ENCODE data around the gene FGD6.
"Not testable (repeated sequence)": the region's sequence is repeated elsewhere in the genome, so short reads cannot be mapped to it uniquely, and the experiment has no call there.

The FGD6 gene

GRCh38 chr12:95142431-95143151 is 74.7 kb downstream of the FGD6 start:
- Histone ChIP-seq H2AFZ (ENCODE audit: low read depth, low read length) (no peak overlapping the region), H3K36me3 (ENCODE audit: insufficient read depth, low read length) (peaks cover 8% of the 10 kb centered on the region)

GRCh38 chr12:95141310-95141709 is 76.0 kb downstream of the FGD6 start:
- Histone ChIP-seq H3K36me3 (ENCODE audit: insufficient read depth, low read length) (peaks cover 15% of the 10 kb centered on the region), H3K9me3 (ENCODE audit: low read length) (no peaks in the 10 kb centered on the region), H3K4me3 (ENCODE audit: low read length) (no peak overlapping the region), H2AFZ (ENCODE audit: low read depth, low read length) (no peak overlapping the region), H3K4me1 (ENCODE audit: insufficient read depth, low read length) (peaks cover 14% of the 10 kb centered on the region), H3K27me3 (ENCODE audit: insufficient read depth, low read length) (no peaks in the 10 kb centered on the region)

More at GRCh38 chr12:95142431-95143151, 74.7 kb downstream of the FGD6 start:
- H3K4me3 ChIP-seq (ENCODE audit: low read length): no peak overlapping the region
- H3K27me3 ChIP-seq (ENCODE audit: insufficient read depth, low read length): no peaks in the 10 kb centered on the region
- H3K4me1 ChIP-seq (ENCODE audit: insufficient read depth, low read length): peaks cover 24% of the 10 kb centered on the region
- H3K9me3 ChIP-seq (ENCODE audit: low read length): no peaks in the 10 kb centered on the region

GRCh38 chr12:95138031-95138430 is 79.2 kb downstream of the FGD6 start:
- not testable (repeated sequence) for H2AFZ ChIP-seq (ENCODE audit: low read depth, low read length); H3K9me3 ChIP-seq (ENCODE audit: low read length); H3K27me3 ChIP-seq (ENCODE audit: insufficient read depth, low read length); H3K4me1 ChIP-seq (ENCODE audit: insufficient read depth, low read length); H3K4me3 ChIP-seq (ENCODE audit: low read length)
- peaks cover 38% of the 10 kb centered on the region for H3K36me3 ChIP-seq (ENCODE audit: insufficient read depth, low read length)

GRCh38 chr12:95136598-95136997 is 80.7 kb downstream of the FGD6 start:
- H3K9me3 ChIP-seq (ENCODE audit: low read length): peaks cover 1% of the 10 kb centered on the region
- H3K27me3 ChIP-seq (ENCODE audit: insufficient read depth, low read length): no peaks in the 10 kb centered on the region
- no peak overlapping the region for H3K4me3 ChIP-seq (ENCODE audit: low read length)
- H3K4me1 ChIP-seq (ENCODE audit: insufficient read depth, low read length): no peaks in the 10 kb centered on the region
- no peak overlapping the region for H2AFZ ChIP-seq (ENCODE audit: low read depth, low read length)
- H3K36me3 ChIP-seq (ENCODE audit: insufficient read depth, low read length): peaks cover 41% of the 10 kb centered on the region

- peaks cover 1% of the 10 kb centered on the region for H3K9me3 ChIP-seq (ENCODE audit: low read length)
- no peak overlapping the region for H3K4me3 ChIP-seq (ENCODE audit: low read length)
- H3K27me3 ChIP-seq (ENCODE audit: insufficient read depth, low read length): no peaks in the 10 kb centered on the region
- peaks cover 44% of the 10 kb centered on the region for H3K36me3 ChIP-seq (ENCODE audit: insufficient read depth, low read length)
- no peak overlapping the region for H2AFZ ChIP-seq (ENCODE audit: low read depth, low read length)
- no peaks in the 10 kb centered on the region for H3K4me1 ChIP-seq (ENCODE audit: insufficient read depth, low read length)
These were observed 83.2 kb downstream of the FGD6 start for GRCh38 chr12:95134085-95134484.

GRCh38 chr12:95131589-95132340 is 85.5 kb downstream of the FGD6 start:
- Histone ChIP-seq H3K36me3 (ENCODE audit: insufficient read depth, low read length) (peaks cover 38% of the 10 kb centered on the region), H2AFZ (ENCODE audit: low read depth, low read length) (no peak overlapping the region), H3K4me3 (ENCODE audit: low read length) (no peak overlapping the region), H3K27me3 (ENCODE audit: insufficient read depth, low read length) (no peaks in the 10 kb centered on the region), H3K9me3 (ENCODE audit: low read length) (peaks cover 1% of the 10 kb centered on the region), H3K4me1 (ENCODE audit: insufficient read depth, low read length) (no peaks in the 10 kb centered on the region)

GRCh38 chr12:95130096-95130495 is 87.2 kb downstream of the FGD6 start:
- no peaks in the 10 kb centered on the region for H3K27me3 ChIP-seq (ENCODE audit: insufficient read depth, low read length)
- no peak overlapping the region for H2AFZ ChIP-seq (ENCODE audit: low read depth, low read length)
- no peak overlapping the region for H3K4me3 ChIP-seq (ENCODE audit: low read length)
- peaks cover 43% of the 10 kb centered on the region for H3K36me3 ChIP-seq (ENCODE audit: insufficient read depth, low read length)
- no peaks in the 10 kb centered on the region for H3K4me1 ChIP-seq (ENCODE audit: insufficient read depth, low read length)
- H3K9me3 ChIP-seq (ENCODE audit: low read length): peaks cover 1% of the 10 kb centered on the region

GRCh38 chr12:95129115-95129514 is 88.2 kb downstream of the FGD6 start:
- no peak overlapping the region for H3K4me3 ChIP-seq (ENCODE audit: low read length)
- H3K27me3 ChIP-seq (ENCODE audit: insufficient read depth, low read length): no peaks in the 10 kb centered on the region
- H3K4me1 ChIP-seq (ENCODE audit: insufficient read depth, low read length): no peaks in the 10 kb centered on the region
- H3K9me3 ChIP-seq (ENCODE audit: low read length): peaks cover under 1% of the 10 kb centered on the region
- H3K36me3 ChIP-seq (ENCODE audit: insufficient read depth, low read length): peaks cover 38% of the 10 kb centered on the region
- H2AFZ ChIP-seq (ENCODE audit: low read depth, low read length): no peak overlapping the region

- Histone ChIP-seq H3K9me3 (ENCODE audit: low read length) (no peaks in the 10 kb centered on the region), H3K36me3 (ENCODE audit: insufficient read depth, low read length) (peaks cover 30% of the 10 kb centered on the region), H3K4me1 (ENCODE audit: insufficient read depth, low read length) (no peaks in the 10 kb centered on the region), H3K27me3 (ENCODE audit: insufficient read depth, low read length) (no peaks in the 10 kb centered on the region), H2AFZ (ENCODE audit: low read depth, low read length) (no peak overlapping the region), H3K4me3 (ENCODE audit: low read length) (no peak overlapping the region)
These were observed 90.5 kb downstream of the FGD6 start for GRCh38 chr12:95126736-95127135.

- Histone ChIP-seq H2AFZ (ENCODE audit: low read depth, low read length) (no peak overlapping the region), H3K9me3 (ENCODE audit: low read length) (no peaks in the 10 kb centered on the region), H3K4me1 (ENCODE audit: insufficient read depth, low read length) (no peaks in the 10 kb centered on the region), H3K4me3 (ENCODE audit: low read length) (no peak overlapping the region), H3K36me3 (ENCODE audit: insufficient read depth, low read length) (peaks cover 27% of the 10 kb centered on the region), H3K27me3 (ENCODE audit: insufficient read depth, low read length) (no peaks in the 10 kb centered on the region)
These were observed 91.2 kb downstream of the FGD6 start for GRCh38 chr12:95126076-95126475.

- no peaks in the 10 kb centered on the region for H3K4me1 ChIP-seq (ENCODE audit: insufficient read depth, low read length)
- peaks cover 24% of the 10 kb centered on the region for H3K36me3 ChIP-seq (ENCODE audit: insufficient read depth, low read length)
- H3K9me3 ChIP-seq (ENCODE audit: low read length): no peaks in the 10 kb centered on the region
- H2AFZ ChIP-seq (ENCODE audit: low read depth, low read length): no peak overlapping the region
- H3K4me3 ChIP-seq (ENCODE audit: low read length): no peak overlapping the region
- H3K27me3 ChIP-seq (ENCODE audit: insufficient read depth, low read length): no peaks in the 10 kb centered on the region
These were observed 93.2 kb downstream of the FGD6 start for GRCh38 chr12:95124106-95124505.

GRCh38 chr12:95118788-95119179 is 98.5 kb downstream of the FGD6 start:
- peaks cover 1% of the 10 kb centered on the region for H3K36me3 ChIP-seq (ENCODE audit: insufficient read depth, low read length)
- H3K9me3 ChIP-seq (ENCODE audit: low read length): no peaks in the 10 kb centered on the region
- H3K27me3 ChIP-seq (ENCODE audit: insufficient read depth, low read length): no peaks in the 10 kb centered on the region
- no peak overlapping the region for H2AFZ ChIP-seq (ENCODE audit: low read depth, low read length)
- no peaks in the 10 kb centered on the region for H3K4me1 ChIP-seq (ENCODE audit: insufficient read depth, low read length)
- no peak overlapping the region for H3K4me3 ChIP-seq (ENCODE audit: low read length)

GRCh38 chr12:95118138-95118787 is 99.0 kb downstream of the FGD6 start:
- Histone ChIP-seq H2AFZ (ENCODE audit: low read depth, low read length) (no peak overlapping the region), H3K36me3 (ENCODE audit: insufficient read depth, low read length) (no peaks in the 10 kb centered on the region), H3K27me3 (ENCODE audit: insufficient read depth, low read length) (no peaks in the 10 kb centered on the region), H3K4me1 (ENCODE audit: insufficient read depth, low read length) (no peaks in the 10 kb centered on the region), H3K9me3 (ENCODE audit: low read length) (no peaks in the 10 kb centered on the region), H3K4me3 (ENCODE audit: low read length) (no peak overlapping the region)
